ENCODE measurements around the gene TRIM49. TPM values are rescaled to one million over a fixed set of nuclear protein-coding genes. Genes with fewer than 3 reads are reported as not detected.
"Not testable (repeated sequence)": the region's sequence is repeated elsewhere in the genome, so short reads cannot be mapped to it uniquely, and the experiment has no call there.

Gene TRIM49, protein sequence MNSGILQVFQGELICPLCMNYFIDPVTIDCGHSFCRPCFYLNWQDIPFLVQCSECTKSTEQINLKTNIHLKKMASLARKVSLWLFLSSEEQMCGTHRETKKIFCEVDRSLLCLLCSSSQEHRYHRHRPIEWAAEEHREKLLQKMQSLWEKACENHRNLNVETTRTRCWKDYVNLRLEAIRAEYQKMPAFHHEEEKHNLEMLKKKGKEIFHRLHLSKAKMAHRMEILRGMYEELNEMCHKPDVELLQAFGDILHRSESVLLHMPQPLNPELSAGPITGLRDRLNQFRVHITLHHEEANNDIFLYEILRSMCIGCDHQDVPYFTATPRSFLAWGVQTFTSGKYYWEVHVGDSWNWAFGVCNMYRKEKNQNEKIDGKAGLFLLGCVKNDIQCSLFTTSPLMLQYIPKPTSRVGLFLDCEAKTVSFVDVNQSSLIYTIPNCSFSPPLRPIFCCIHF
- total RNA-seq: not detected in 2 replicates

DNA sequence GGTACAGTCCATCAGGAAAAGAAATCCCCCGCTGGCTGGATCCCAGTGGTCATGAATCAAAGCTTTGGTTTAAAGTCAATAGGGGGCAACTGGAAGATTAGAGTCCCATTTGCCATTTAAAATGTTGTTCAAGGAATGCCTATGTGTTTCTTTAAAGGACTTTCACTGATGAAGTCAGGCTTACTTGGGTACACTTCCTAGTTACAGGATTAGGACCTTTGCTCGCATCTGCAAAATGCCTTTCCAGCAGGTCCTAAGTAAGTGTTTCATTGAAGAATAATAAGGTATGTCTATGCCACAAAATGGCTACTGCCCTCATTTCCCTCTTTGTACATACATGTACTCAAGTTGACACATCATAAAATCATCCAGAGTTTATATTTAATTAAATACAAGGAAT is at the start of gene TRIM49:
Gene TRIM49 (minus strand): TSS at position 101 of the 400 bp plus-strand sequence. CDS start 4,106 bp downstream, outside the sequence.
- not testable (repeated sequence) for DNase-seq (ENCODE audit: low read depth)

DNA sequence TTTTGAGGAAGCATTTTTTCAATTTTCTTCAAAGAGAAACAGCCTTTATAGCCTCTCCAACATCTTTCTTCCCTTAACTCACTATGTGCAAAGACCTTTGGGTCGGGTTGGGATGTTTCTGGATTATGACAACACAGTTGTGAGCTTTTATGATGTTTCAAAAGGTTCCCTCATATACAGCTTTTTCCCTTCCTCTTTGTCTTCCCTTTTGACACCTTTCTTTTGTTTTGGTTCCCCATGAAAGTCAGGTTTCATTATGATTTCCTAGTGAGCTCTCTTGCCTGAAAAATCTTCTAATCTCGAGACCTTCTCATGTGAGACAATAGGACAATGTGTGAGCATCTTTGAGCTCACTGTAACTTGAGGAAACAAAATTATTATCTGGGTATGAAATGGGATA is 18.3 kb upstream of the TRIM49 start:
- not testable (repeated sequence) for DNase-seq (ENCODE audit: low read depth)

DNA sequence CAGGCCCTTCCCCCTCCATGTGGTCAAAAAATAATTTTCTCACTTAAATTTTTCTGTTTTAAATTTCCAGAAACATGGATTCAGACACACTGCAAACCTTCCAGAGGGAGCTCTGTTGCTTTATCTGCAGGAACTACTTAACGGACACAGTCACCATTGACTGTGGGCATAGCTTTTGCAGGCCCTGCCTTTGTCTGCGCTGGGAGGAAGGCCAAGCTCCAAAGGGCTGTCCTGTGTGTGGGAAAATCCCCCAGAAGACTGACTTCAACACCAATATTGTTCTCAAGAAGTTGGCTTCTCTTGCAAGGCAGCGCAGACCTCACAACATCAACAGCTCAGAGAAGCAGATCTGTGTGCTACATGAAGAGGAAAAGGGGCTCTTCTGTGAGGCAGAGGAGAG is 11.6 kb upstream of the TRIM49 start:
- DNase-seq (ENCODE audit: low read depth): not testable (repeated sequence)

DNA sequence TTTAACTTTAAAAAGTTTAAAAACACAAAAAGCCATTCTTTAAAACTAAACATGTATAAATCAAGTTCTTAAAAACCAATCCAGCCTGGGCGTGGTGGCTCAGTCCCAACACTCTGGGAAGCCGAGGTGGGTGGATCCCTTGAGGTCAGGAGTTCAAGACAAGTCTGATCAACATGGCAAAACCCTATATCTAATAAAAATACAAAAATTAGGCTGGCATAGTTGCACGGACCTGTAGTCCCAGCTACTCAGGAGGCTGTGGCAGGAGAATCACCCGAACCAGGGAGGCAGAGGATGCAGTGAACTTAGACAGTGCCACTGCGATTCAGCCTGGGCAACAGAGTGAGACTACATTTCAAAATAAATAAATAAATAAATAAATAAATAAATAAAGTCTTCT is 5.2 kb upstream of the TRIM49 start:
- not testable (repeated sequence) for DNase-seq (ENCODE audit: low read depth)

DNA sequence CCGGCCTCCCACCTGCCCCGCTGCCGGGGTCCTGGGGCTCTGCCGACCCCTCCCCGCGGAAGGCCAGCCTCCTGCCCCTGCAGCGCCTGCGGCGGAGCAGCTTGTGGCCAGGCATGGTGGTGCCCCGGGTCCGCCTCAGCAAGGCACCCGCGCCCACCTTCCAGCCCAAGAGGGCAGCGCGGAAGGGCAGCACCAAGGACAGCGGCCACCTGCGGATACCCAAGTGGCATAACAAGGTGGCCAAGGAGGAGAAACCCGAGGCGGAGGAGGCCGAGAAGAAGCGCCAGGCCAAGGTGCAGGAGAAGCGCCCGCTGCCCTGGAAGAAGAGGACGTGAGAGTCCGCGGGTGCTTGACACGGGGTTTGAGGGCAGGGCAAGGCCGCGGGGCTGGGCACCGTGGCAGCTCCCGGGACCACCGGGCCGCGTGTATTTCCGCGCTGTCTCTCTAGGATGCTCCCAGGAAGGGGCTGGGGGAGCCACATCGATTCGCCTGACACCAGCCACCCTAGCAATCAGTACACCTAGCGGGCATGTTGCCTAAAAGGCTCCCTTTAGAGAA is 20.8 kb downstream of the TRIM49 start:
- DNase-seq (ENCODE audit: low read depth): not testable (repeated sequence)

DNA sequence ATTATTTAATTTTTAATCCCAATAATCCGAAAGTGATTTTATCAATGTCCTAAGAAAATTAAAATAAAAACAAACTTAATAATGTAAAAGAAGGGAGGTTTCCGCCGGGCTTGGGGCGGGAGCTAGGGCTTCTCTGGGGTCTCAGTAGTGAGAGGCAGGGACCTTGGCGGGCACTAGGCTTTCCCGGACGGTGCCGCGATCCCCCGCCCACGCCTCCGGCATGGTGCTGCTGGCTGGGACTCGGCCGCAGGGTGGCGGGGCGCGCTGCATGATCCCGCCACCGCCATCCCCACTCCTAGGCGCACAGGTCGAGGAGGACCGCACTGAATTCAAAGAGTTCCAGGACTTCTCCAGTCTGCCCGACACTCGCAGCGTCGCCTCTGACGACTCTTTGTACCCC is 22.6 kb downstream of the TRIM49 start:
- not testable (repeated sequence) for DNase-seq (ENCODE audit: low read depth)

DNA sequence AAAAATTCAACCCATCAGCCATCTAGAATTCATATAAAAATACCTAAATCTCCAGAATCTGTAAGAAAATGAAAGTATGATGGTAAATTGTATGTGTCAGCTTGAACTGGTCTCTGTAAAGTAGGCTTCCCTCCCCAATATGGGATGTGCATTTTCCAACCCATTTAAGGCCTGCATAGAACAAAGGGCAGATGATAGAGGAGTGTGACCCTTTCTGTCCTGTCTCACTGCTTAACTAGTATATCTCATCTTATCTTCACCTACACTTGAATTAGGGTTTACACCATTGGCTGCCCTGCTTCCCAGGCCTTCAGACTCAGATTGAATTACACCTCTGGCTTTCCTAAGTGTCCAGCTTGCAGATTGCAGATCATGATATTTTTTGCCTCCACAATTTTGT is 57.6 kb downstream of the TRIM49 start:
- DNase-seq (ENCODE audit: low read depth): not testable (repeated sequence)

Other genes starting within 250 kb of the TRIM49 start
- not detected in 2 replicates for gene TRIM77, start 98.3 kb downstream of the TRIM49 start, total RNA-seq
- gene TRIM64B, start 69.9 kb upstream of the TRIM49 start, total RNA-seq: not detected in 2 replicates
- not detected in 2 replicates for gene TRIM49D1, start 113.7 kb upstream of the TRIM49 start, total RNA-seq
- gene TRIM49D2, start 115.5 kb upstream of the TRIM49 start, total RNA-seq: not detected in 2 replicates
- not detected in 2 replicates for gene TRIM64, start 157.5 kb upstream of the TRIM49 start, total RNA-seq
- gene TRIM49C, start 222.5 kb upstream of the TRIM49 start, total RNA-seq: not detected in 2 replicates

Measured in renal cortical epithelial cell (primary cell).